Activated naive CD8-positive, alpha-beta T cell (primary cell): Measurements from ENCODE around the gene TPR.

ENCODE experiments used
- H3K27ac Mint-ChIP-seq: one replicate; pipeline ENCODE4 v1.8.0; 2021; ENCODE audit warnings: mixed read lengths
- H3K27me3 Mint-ChIP-seq: one replicate; pipeline ENCODE4 v1.8.0; 2021; ENCODE audit warnings: mixed read lengths
- H3K36me3 Mint-ChIP-seq: one replicate; pipeline ENCODE4 v1.8.0; 2021; ENCODE audit warnings: mixed read lengths
- H3K4me1 Mint-ChIP-seq: one replicate; pipeline ENCODE4 v1.8.0; 2021; ENCODE audit warnings: low read depth, mixed read lengths
- H3K4me3 Mint-ChIP-seq: one replicate; pipeline ENCODE4 v1.8.0; 2021; ENCODE audit warnings: mild to moderate bottlenecking, mixed read lengths
- H3K9me3 Mint-ChIP-seq: one replicate; pipeline ENCODE4 v1.8.0; 2021; ENCODE audit warnings: low read depth, mixed read lengths

Gene TPR

GRCh38 chr1:186307445-186307844, 67.6 kb downstream of the TPR start:
- H3K36me3 Mint-ChIP-seq: peaks cover 7% of the 10 kb centered on the region
- no peak overlapping the region for H3K4me3 Mint-ChIP-seq
- no peaks in the 10 kb centered on the region for H3K27me3 Mint-ChIP-seq
- peaks cover 45% of the 10 kb centered on the region for H3K4me1 Mint-ChIP-seq
- no peak overlapping the region for H3K27ac Mint-ChIP-seq
- no peaks in the 10 kb centered on the region for H3K9me3 Mint-ChIP-seq

GRCh38 chr1:186306533-186306932, 68.5 kb downstream of the TPR start:
- H3K36me3 Mint-ChIP-seq: peaks cover 7% of the 10 kb centered on the region
- peaks cover 52% of the 10 kb centered on the region for H3K4me1 Mint-ChIP-seq
- no peaks in the 10 kb centered on the region for H3K27me3 Mint-ChIP-seq
- H3K27ac Mint-ChIP-seq: peak overlapping the region; percentile 67
- H3K4me3 Mint-ChIP-seq: peak overlapping the region; percentile 0
- H3K9me3 Mint-ChIP-seq: no peaks in the 10 kb centered on the region

- H3K36me3 Mint-ChIP-seq: peaks cover 4% of the 10 kb centered on the region
- no peaks in the 10 kb centered on the region for H3K9me3 Mint-ChIP-seq
- H3K27ac Mint-ChIP-seq: peak overlapping the region; percentile 87
- no peak overlapping the region for H3K4me3 Mint-ChIP-seq
- H3K4me1 Mint-ChIP-seq: peaks cover 49% of the 10 kb centered on the region
- H3K27me3 Mint-ChIP-seq: no peaks in the 10 kb centered on the region
These were observed 69.8 kb downstream of the TPR start for GRCh38 chr1:186304982-186305949.

- Mint-ChIP-seq H3K4me3 (peak overlapping the region; percentile 12), H3K4me1 (peaks cover 44% of the 10 kb centered on the region), H3K9me3 (no peaks in the 10 kb centered on the region), H3K27ac (peak overlapping the region; percentile 87), H3K27me3 (no peaks in the 10 kb centered on the region), H3K36me3 (no peaks in the 10 kb centered on the region)
These were observed 71.1 kb downstream of the TPR start for GRCh38 chr1:186303911-186304310.

- no peak overlapping the region for H3K4me3 Mint-ChIP-seq
- H3K27me3 Mint-ChIP-seq: no peaks in the 10 kb centered on the region
These were observed 72.6 kb downstream of the TPR start for GRCh38 chr1:186302381-186302920.

GRCh38 chr1:186301448-186301847, 73.6 kb downstream of the TPR start:
- peaks cover 44% of the 10 kb centered on the region for H3K4me1 Mint-ChIP-seq

More at GRCh38 chr1:186302381-186302920, 72.6 kb downstream of the TPR start:
- peaks cover 46% of the 10 kb centered on the region for H3K4me1 Mint-ChIP-seq
- H3K36me3 Mint-ChIP-seq: no peaks in the 10 kb centered on the region
- H3K27ac Mint-ChIP-seq: peak overlapping the region; percentile 30
- H3K9me3 Mint-ChIP-seq: no peaks in the 10 kb centered on the region

GRCh38 chr1:186300056-186300455, 75.0 kb downstream of the TPR start:
- no peaks in the 10 kb centered on the region for H3K27me3 Mint-ChIP-seq
- H3K36me3 Mint-ChIP-seq: no peaks in the 10 kb centered on the region
- H3K27ac Mint-ChIP-seq: no peak overlapping the region
- no peak overlapping the region for H3K4me3 Mint-ChIP-seq
- H3K9me3 Mint-ChIP-seq: no peaks in the 10 kb centered on the region
- peaks cover 31% of the 10 kb centered on the region for H3K4me1 Mint-ChIP-seq

More at GRCh38 chr1:186301448-186301847, 73.6 kb downstream of the TPR start:
- Mint-ChIP-seq H3K9me3 (no peaks in the 10 kb centered on the region), H3K36me3 (no peaks in the 10 kb centered on the region), H3K27me3 (no peaks in the 10 kb centered on the region), H3K4me3 (no peak overlapping the region), H3K27ac (peak overlapping the region; percentile 8)

- H3K27me3 Mint-ChIP-seq: no peaks in the 10 kb centered on the region
These were observed 75.5 kb downstream of the TPR start for GRCh38 chr1:186299570-186299969.

GRCh38 chr1:186298851-186299250, 76.2 kb downstream of the TPR start:
- Mint-ChIP-seq H3K27me3 (no peaks in the 10 kb centered on the region), H3K4me1 (peaks cover 19% of the 10 kb centered on the region), H3K4me3 (no peak overlapping the region), H3K36me3 (no peaks in the 10 kb centered on the region), H3K27ac (no peak overlapping the region), H3K9me3 (no peaks in the 10 kb centered on the region)

More at GRCh38 chr1:186299570-186299969, 75.5 kb downstream of the TPR start:
- Mint-ChIP-seq H3K4me3 (no peak overlapping the region), H3K27ac (no peak overlapping the region), H3K36me3 (no peaks in the 10 kb centered on the region), H3K9me3 (no peaks in the 10 kb centered on the region), H3K4me1 (peaks cover 26% of the 10 kb centered on the region)

- Mint-ChIP-seq H3K27ac (no peak overlapping the region), H3K4me1 (peaks cover 18% of the 10 kb centered on the region), H3K4me3 (no peak overlapping the region), H3K9me3 (no peaks in the 10 kb centered on the region), H3K36me3 (no peaks in the 10 kb centered on the region), H3K27me3 (no peaks in the 10 kb centered on the region)
These were observed 77.5 kb downstream of the TPR start for GRCh38 chr1:186297439-186298045.

GRCh38 chr1:186295980-186296379, 79.1 kb downstream of the TPR start, which contains the start of gene PRG4:
Gene PRG4, plus strand, starts transcription at chr1:186296279.
- Mint-ChIP-seq H3K36me3 (no peaks in the 10 kb centered on the region), H3K9me3 (no peaks in the 10 kb centered on the region), H3K4me1 (peaks cover 19% of the 10 kb centered on the region), H3K4me3 (no peak within 1 kb of the TSS), H3K27me3 (no peaks in the 10 kb centered on the region), H3K27ac (no peak within 1 kb of the TSS)

- no peak overlapping the region for H3K27ac Mint-ChIP-seq
- no peak overlapping the region for H3K4me3 Mint-ChIP-seq
- H3K27me3 Mint-ChIP-seq: no peaks in the 10 kb centered on the region
- no peaks in the 10 kb centered on the region for H3K9me3 Mint-ChIP-seq
- H3K4me1 Mint-ChIP-seq: peaks cover 48% of the 10 kb centered on the region
- H3K36me3 Mint-ChIP-seq: peaks cover 3% of the 10 kb centered on the region
These were observed 82.2 kb downstream of the TPR start for GRCh38 chr1:186292875-186293274.

- Mint-ChIP-seq H3K4me1 (peaks cover 59% of the 10 kb centered on the region), H3K4me3 (no peak overlapping the region), H3K9me3 (no peaks in the 10 kb centered on the region), H3K27me3 (no peaks in the 10 kb centered on the region), H3K27ac (no peak overlapping the region), H3K36me3 (peaks cover 5% of the 10 kb centered on the region)
These were observed 83.8 kb downstream of the TPR start for GRCh38 chr1:186291271-186291670.

GRCh38 chr1:186289943-186290545, 85.0 kb downstream of the TPR start:
- H3K27ac Mint-ChIP-seq: peak overlapping the region; percentile 94
- H3K9me3 Mint-ChIP-seq: no peaks in the 10 kb centered on the region
- peaks cover 5% of the 10 kb centered on the region for H3K36me3 Mint-ChIP-seq
- H3K4me1 Mint-ChIP-seq: peaks cover 59% of the 10 kb centered on the region
- H3K4me3 Mint-ChIP-seq: peak overlapping the region; percentile 24
- H3K27me3 Mint-ChIP-seq: no peaks in the 10 kb centered on the region
